ENCODE data around the gene IMPA2.

IMPA2 gene

DNA sequence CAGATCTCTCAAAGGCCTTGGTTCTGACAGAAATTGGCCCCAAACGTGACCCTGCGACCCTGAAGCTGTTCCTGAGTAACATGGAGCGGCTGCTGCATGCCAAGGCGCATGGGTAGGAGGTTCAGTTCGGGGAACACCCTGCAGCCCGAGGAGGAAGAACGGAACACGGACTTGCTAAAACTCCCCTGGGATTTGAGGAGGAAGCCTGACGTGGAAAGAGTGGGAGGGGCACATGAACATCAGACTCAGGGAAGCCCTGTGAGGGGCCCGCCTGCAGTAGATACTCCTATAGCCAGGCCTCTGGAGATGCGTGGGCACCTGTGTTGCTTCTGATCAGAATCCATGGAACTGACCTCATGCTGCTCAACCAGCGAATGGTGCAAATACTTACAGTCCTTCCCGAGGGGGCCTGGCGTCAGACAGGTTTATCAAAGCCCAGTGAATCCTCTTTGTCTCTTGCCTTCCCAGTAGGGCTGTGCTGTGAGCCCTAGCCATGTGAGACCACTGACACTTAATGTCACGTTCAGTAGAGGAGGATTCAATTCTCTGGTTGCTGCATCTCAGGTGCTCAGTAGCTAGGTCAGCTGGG is 46.8 kb downstream of the IMPA2 start:
- DNase-seq = no peak
- Histone ChIP-seq H3K79me2 (ENCODE audit: insufficient read depth, low read length) (no peaks in the 10 kb centered on the region), H3K4me1 (ENCODE audit: insufficient read depth, low read length) (no peaks in the 10 kb centered on the region), H2AFZ (ENCODE audit: low read depth, low read length) (no peak overlapping the region), H3K36me3 (ENCODE audit: insufficient read depth, low read length) (no peaks in the 10 kb centered on the region), H3K27ac (ENCODE audit: low read length) (no peak overlapping the region), H4K20me1 (ENCODE audit: insufficient read depth, low read length) (no peaks in the 10 kb centered on the region), H3K9me3 (ENCODE audit: insufficient read depth, low read length, severe bottlenecking) (no peaks in the 10 kb centered on the region), H3K4me3 (ENCODE audit: low read depth in 1 of 2, low read length in 2 of 2) (no peak overlapping the region), H3K27me3 (ENCODE audit: insufficient read depth, low read length, poor library complexity) (no peaks in the 10 kb centered on the region), H3K9ac (ENCODE audit: low read depth, low read length) (no peak overlapping the region), H3K4me2 (ENCODE audit: insufficient read depth, low read length) (no peak overlapping the region)
- TF ChIP-seq EZH2 (IDR thresholded peaks at IDR 0.05; ENCODE audit: borderline replicate concordance, low read depth, low read length, severe bottlenecking) = no peak
- TF ChIP-seq, protein P1, sequence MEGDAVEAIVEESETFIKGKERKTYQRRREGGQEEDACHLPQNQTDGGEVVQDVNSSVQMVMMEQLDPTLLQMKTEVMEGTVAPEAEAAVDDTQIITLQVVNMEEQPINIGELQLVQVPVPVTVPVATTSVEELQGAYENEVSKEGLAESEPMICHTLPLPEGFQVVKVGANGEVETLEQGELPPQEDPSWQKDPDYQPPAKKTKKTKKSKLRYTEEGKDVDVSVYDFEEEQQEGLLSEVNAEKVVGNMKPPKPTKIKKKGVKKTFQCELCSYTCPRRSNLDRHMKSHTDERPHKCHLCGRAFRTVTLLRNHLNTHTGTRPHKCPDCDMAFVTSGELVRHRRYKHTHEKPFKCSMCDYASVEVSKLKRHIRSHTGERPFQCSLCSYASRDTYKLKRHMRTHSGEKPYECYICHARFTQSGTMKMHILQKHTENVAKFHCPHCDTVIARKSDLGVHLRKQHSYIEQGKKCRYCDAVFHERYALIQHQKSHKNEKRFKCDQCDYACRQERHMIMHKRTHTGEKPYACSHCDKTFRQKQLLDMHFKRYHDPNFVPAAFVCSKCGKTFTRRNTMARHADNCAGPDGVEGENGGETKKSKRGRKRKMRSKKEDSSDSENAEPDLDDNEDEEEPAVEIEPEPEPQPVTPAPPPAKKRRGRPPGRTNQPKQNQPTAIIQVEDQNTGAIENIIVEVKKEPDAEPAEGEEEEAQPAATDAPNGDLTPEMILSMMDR (IDR thresholded peaks at IDR 0.05; ENCODE audit: borderline replicate concordance, extremely low read depth, low read length, poor library complexity, severe bottlenecking) = no peak
- ATAC-seq (ENCODE audit: insufficient read depth, low read depth) = no peak

DNA sequence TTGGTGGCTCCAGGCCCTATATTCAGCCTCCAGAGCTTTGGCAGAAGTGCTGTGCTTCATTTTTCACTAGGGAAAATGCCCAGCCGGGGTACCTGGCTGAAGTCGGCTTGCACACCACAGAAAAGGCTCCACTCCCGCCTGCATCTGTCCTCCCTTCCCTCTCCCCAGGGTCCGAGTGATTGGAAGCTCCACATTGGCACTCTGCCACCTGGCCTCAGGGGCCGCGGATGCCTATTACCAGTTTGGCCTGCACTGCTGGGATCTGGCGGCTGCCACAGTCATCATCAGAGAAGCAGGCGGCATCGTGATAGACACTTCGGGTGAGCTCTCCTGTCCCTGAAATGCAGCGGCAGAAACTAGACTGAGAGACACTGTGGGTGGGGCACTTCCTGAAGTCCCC is 47.4 kb downstream of the IMPA2 start:
- Histone ChIP-seq H2AFZ (ENCODE audit: low read depth, low read length) (no peak overlapping the region), H3K79me2 (ENCODE audit: insufficient read depth, low read length) (no peaks in the 10 kb centered on the region), H3K4me2 (ENCODE audit: insufficient read depth, low read length) (no peak overlapping the region), H3K4me3 (ENCODE audit: low read depth in 1 of 2, low read length in 2 of 2) (no peak overlapping the region), H3K27ac (ENCODE audit: low read length) (no peak overlapping the region), H3K27me3 (ENCODE audit: insufficient read depth, low read length, poor library complexity) (no peaks in the 10 kb centered on the region), H3K4me1 (ENCODE audit: insufficient read depth, low read length) (no peaks in the 10 kb centered on the region), H3K9ac (ENCODE audit: low read depth, low read length) (no peak overlapping the region), H3K36me3 (ENCODE audit: insufficient read depth, low read length) (no peaks in the 10 kb centered on the region), H3K9me3 (ENCODE audit: insufficient read depth, low read length, severe bottlenecking) (no peaks in the 10 kb centered on the region), H4K20me1 (ENCODE audit: insufficient read depth, low read length) (no peaks in the 10 kb centered on the region)
- ATAC-seq (ENCODE audit: insufficient read depth, low read depth) = no peak
- TF ChIP-seq EZH2 (IDR thresholded peaks at IDR 0.05; ENCODE audit: borderline replicate concordance, low read depth, low read length, severe bottlenecking) = no peak
- TF ChIP-seq, protein P1 (IDR thresholded peaks at IDR 0.05; ENCODE audit: borderline replicate concordance, extremely low read depth, low read length, poor library complexity, severe bottlenecking) = no peak
- no peak for DNase-seq

DNA sequence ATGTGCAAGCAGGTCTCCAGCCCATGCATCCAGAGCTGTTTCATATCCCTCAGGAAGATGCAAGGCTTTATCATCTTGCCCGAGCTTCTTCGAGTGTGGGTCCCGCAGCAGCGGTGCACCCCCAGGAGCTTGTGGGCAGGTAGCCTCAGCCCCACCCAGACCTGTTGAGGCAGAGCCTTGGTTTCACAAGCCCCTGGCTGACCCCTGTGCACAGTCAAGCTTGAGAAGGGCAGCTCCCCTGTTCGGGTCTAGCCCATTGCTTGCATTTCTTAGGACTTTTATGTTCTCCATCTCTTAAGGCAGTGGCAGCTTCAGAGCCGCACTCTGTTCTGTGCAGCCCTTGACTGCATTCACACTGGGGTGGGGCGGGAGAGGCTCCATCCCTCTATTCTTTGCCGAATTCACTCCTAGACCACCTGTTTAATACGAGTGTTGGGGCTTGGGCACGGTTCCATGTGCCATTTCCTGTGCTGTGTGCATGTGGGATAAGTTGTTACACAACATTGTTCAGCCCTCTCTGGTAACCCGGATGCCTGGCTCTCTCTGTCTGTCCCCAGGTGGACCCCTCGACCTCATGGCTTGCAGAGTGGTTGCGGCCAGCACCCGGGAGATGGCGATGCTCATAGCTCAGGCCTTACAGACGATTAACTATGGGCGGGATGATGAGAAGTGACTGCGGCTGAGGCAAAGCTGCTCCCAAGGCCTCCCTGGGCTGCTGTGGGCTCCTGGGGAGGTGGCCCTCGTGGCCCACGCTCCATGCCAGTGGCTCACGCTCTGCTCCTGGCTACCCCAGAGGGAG is 48.7 kb downstream of the IMPA2 start:
- no peak overlapping the region for H3K4me2 ChIP-seq (ENCODE audit: insufficient read depth, low read length)

More for the DNA sequence above, 48.7 kb downstream of the IMPA2 start:
- no peak overlapping the region for H3K27ac ChIP-seq (ENCODE audit: low read length)
- DNase-seq (no peak), ATAC-seq (ENCODE audit: insufficient read depth, low read depth) (no peak)
- no peak overlapping the region for H2AFZ ChIP-seq (ENCODE audit: low read depth, low read length)
- H3K9ac ChIP-seq (ENCODE audit: low read depth, low read length) = no peak overlapping the region
- no peak for TF ChIP-seq EZH2 (IDR thresholded peaks at IDR 0.05; ENCODE audit: borderline replicate concordance, low read depth, low read length, severe bottlenecking)
- TF ChIP-seq, protein P1 (IDR thresholded peaks at IDR 0.05; ENCODE audit: borderline replicate concordance, extremely low read depth, low read length, poor library complexity, severe bottlenecking) = no peak
- no peaks in the 10 kb centered on the region for H4K20me1 ChIP-seq (ENCODE audit: insufficient read depth, low read length)
- H3K27me3 ChIP-seq (ENCODE audit: insufficient read depth, low read length, poor library complexity) = no peaks in the 10 kb centered on the region
- no peaks in the 10 kb centered on the region for H3K79me2 ChIP-seq (ENCODE audit: insufficient read depth, low read length)
- H3K9me3 ChIP-seq (ENCODE audit: insufficient read depth, low read length, severe bottlenecking) = no peaks in the 10 kb centered on the region
- no peaks in the 10 kb centered on the region for H3K36me3 ChIP-seq (ENCODE audit: insufficient read depth, low read length)
- H3K4me3 ChIP-seq (ENCODE audit: low read depth in 1 of 2, low read length in 2 of 2) = no peak overlapping the region
- H3K4me1 ChIP-seq (ENCODE audit: insufficient read depth, low read length) = no peaks in the 10 kb centered on the region

All from DND-41 (cell line).